ENCODE data around the gene EEF2K. TPM values are rescaled to one million over a fixed set of nuclear protein-coding genes. Genes with fewer than 3 reads are reported as not detected.

Gene EEF2K
- total RNA-seq, 1 donor = 9.0 TPM

- no peaks in the 10 kb centered on the region for H3K27me3 ChIP-seq (ENCODE audit: insufficient read depth, low read length)
- no peaks in the 10 kb centered on the region for H3K4me1 ChIP-seq (ENCODE audit: insufficient read depth, low read length)
- no peaks in the 10 kb centered on the region for H3K9me3 ChIP-seq (ENCODE audit: low read depth, low read length)
- no peak overlapping the region for H3K4me3 ChIP-seq (ENCODE audit: low read length)
These were observed 68.8 kb downstream of the EEF2K start for GRCh38 chr16:22274916-22275315.

DNA sequence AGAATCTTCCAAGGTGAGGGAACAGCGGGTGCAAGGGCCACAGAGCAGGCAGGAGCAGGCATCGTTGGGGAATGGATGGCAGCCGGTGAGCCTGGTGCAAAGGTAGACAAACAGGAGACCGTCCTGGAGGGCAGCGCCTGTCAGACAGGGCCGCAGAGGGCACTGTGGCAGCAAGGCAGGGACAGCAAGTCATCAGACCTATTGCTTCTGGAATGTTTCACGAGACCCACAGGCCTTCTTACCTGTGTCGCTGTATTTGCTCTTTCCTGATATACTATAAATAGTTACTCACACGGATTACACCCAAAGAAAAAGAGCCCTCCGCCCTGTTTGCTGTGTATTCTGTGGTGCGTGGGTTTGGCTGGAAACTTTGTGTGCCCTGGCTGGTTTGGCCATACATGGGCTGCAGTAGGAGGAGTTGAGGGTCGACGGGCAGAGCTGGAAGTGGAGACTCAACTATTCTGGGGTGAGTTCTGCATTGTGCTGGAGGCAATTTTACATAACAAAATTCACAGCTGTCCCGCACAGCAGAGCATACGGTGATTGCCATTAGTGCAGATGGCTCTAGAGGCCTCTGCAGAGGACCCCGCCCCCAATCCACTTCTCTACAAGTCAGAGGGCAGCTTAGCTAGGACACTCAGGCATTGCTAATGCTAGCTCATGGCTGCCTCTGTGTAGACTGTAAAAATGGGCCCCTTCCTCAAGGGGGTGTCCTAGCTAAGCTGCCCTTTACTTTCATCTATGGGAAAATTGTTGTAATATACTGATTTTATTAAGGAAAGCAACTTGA lies 72.6 kb downstream of the EEF2K start:
- Histone ChIP-seq H3K9me3 (ENCODE audit: low read depth, low read length) (no peaks in the 10 kb centered on the region), H3K27me3 (ENCODE audit: insufficient read depth, low read length) (no peaks in the 10 kb centered on the region), H3K4me1 (ENCODE audit: insufficient read depth, low read length) (no peaks in the 10 kb centered on the region), H3K4me3 (ENCODE audit: low read length) (no peak overlapping the region)

DNA sequence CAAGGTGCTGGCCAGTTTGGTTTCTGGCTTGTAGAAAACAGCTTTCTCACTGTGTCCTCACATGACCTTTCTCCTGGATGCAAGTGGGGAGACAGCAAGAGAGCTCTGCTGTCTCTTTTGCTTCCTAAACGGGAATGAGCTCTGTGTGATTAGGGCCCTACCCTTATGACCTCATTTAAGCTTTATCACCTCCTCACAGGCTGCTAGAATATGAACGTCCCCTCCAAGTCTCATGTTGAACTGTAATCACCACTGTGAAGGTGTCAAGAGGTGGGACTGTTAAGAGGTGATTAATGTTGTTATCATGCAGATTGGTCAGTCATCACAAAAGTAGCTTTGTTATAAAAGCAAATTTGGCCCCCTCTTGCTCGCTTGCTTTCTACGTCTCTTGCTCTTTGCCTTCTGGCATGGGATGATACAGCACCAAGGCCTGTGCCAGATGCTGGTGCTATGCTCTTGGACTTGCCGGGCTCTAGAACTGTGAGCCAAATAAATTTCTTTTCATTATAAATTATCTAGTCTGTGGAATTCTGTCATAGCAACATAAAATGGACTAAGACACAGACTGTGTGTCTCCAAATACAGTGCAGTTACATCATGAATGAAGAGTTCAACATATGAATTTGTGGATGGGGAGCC lies 76.3 kb downstream of the EEF2K start:
- no peak overlapping the region for H3K4me3 ChIP-seq (ENCODE audit: low read length)
- no peaks in the 10 kb centered on the region for H3K4me1 ChIP-seq (ENCODE audit: insufficient read depth, low read length)
- no peaks in the 10 kb centered on the region for H3K9me3 ChIP-seq (ENCODE audit: low read depth, low read length)
- H3K27me3 ChIP-seq (ENCODE audit: insufficient read depth, low read length) = no peaks in the 10 kb centered on the region

DNA sequence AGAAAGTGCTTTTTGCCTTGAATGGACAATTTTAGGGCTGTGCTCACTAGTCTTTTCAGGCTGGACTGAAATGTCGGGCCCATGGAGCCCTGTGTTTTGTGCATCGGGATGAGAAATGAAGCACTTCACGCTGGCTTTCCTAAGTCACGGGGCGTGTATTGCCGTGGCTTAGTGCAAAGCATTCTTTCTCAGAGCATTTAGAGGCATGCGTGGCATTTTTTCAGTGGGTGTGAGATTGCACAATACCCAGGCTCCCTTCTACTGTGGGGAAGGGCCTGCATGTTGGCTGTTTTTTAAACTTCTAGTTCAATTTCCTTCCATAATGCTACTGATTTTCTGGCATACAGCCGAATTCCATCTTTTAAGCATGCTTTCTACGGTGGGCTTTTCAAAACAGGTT lies 78.6 kb downstream of the EEF2K start:
- Histone ChIP-seq H3K27me3 (ENCODE audit: insufficient read depth, low read length) (no peaks in the 10 kb centered on the region), H3K9me3 (ENCODE audit: low read depth, low read length) (no peaks in the 10 kb centered on the region), H3K4me1 (ENCODE audit: insufficient read depth, low read length) (no peaks in the 10 kb centered on the region), H3K4me3 (ENCODE audit: low read length) (no peak overlapping the region)

DNA sequence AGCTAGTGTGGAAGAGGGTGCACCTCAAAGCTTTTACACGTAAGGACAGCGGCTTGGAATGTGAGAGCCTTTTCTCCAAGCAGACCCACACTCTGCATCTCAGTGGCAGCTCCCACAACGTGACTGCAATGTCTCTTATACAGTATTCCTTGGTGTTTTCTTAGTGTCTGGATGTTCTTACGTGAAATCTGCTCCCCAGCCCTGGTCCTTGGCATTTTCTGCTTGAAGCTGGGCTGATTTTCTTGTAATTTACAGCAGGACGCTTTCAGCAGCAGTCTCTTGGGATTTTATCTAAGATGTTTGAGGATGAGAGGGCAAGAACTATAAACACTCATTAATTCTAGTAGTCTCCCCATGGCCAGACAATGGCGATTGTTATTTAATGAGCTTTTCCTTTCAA lies 79.0 kb downstream of the EEF2K start:
- Histone ChIP-seq H3K9me3 (ENCODE audit: low read depth, low read length) (no peaks in the 10 kb centered on the region), H3K4me3 (ENCODE audit: low read length) (no peak overlapping the region), H3K4me1 (ENCODE audit: insufficient read depth, low read length) (no peaks in the 10 kb centered on the region), H3K27me3 (ENCODE audit: insufficient read depth, low read length) (no peaks in the 10 kb centered on the region)

- no peaks in the 10 kb centered on the region for H3K4me1 ChIP-seq (ENCODE audit: insufficient read depth, low read length)
- H3K9me3 ChIP-seq (ENCODE audit: low read depth, low read length) = no peaks in the 10 kb centered on the region
- no peak overlapping the region for H3K4me3 ChIP-seq (ENCODE audit: low read length)
- no peaks in the 10 kb centered on the region for H3K27me3 ChIP-seq (ENCODE audit: insufficient read depth, low read length)
These were observed 84.9 kb downstream of the EEF2K start for GRCh38 chr16:22291020-22291419.

- no peaks in the 10 kb centered on the region for H3K9me3 ChIP-seq (ENCODE audit: low read depth, low read length)
- no peaks in the 10 kb centered on the region for H3K27me3 ChIP-seq (ENCODE audit: insufficient read depth, low read length)
- H3K4me1 ChIP-seq (ENCODE audit: insufficient read depth, low read length) = peaks cover 9% of the 10 kb centered on the region
- H3K4me3 ChIP-seq (ENCODE audit: low read length) = no peak overlapping the region
These were observed 85.8 kb downstream of the EEF2K start for GRCh38 chr16:22291860-22292318.

- peaks cover 9% of the 10 kb centered on the region for H3K4me1 ChIP-seq (ENCODE audit: insufficient read depth, low read length)
- no peaks in the 10 kb centered on the region for H3K27me3 ChIP-seq (ENCODE audit: insufficient read depth, low read length)
- H3K9me3 ChIP-seq (ENCODE audit: low read depth, low read length) = no peaks in the 10 kb centered on the region
- H3K4me3 ChIP-seq (ENCODE audit: low read length) = no peak overlapping the region
These were observed 86.2 kb downstream of the EEF2K start for GRCh38 chr16:22292320-22292719.

GRCh38 chr16:22293137-22294106 lies 87.3 kb downstream of the EEF2K start:
- H3K4me1 ChIP-seq (ENCODE audit: insufficient read depth, low read length) = peaks cover 18% of the 10 kb centered on the region
- H3K9me3 ChIP-seq (ENCODE audit: low read depth, low read length) = no peaks in the 10 kb centered on the region
- no peak overlapping the region for H3K4me3 ChIP-seq (ENCODE audit: low read length)
- no peaks in the 10 kb centered on the region for H3K27me3 ChIP-seq (ENCODE audit: insufficient read depth, low read length)

DNA sequence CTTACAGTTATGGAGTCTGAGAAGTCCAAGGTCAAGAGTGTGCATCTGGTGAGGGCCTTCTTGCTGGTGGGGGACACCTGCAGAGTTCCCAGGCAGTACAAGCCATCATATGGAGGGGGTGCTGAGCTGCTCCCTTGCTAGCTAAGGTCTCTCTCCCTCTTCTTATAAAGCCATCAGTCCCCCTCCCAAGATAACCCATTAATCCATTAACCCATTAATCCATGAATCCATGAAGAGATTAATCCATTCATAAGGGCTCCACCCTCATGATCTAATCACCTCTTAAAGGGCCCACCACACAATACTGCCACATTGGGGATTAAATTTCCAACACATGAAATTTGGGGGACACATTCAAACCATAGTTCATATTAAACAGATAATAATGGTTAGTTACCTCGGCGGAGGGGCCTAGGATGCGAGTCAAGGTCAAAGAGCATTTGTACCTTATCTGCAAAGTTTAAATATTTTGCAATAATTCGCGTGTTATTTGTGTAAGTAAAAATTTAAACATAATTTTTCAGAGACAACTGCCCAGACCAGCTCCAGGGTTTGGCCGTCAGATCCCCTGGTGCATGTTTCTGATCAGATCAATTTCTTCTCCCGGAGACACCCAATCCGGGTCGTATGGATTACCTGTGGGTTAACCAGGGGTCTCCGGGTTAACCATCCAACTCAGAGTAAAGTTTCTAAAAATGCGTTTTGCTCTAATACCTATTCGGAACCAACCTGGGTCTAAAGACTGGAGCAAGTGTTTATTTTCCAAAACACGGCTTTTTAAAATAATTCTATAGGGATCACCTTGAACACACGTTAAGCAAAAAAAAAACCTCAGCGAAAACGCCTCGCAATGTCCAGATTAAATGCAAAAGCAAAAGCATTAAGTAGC lies 90.4 kb downstream of the EEF2K start:
- peak overlapping the region; percentile 90 for H3K4me3 ChIP-seq (ENCODE audit: low read length)
- no peaks in the 10 kb centered on the region for H3K27me3 ChIP-seq (ENCODE audit: insufficient read depth, low read length)
- no peaks in the 10 kb centered on the region for H3K9me3 ChIP-seq (ENCODE audit: low read depth, low read length)
- H3K4me1 ChIP-seq (ENCODE audit: insufficient read depth, low read length) = peaks cover 38% of the 10 kb centered on the region

DNA sequence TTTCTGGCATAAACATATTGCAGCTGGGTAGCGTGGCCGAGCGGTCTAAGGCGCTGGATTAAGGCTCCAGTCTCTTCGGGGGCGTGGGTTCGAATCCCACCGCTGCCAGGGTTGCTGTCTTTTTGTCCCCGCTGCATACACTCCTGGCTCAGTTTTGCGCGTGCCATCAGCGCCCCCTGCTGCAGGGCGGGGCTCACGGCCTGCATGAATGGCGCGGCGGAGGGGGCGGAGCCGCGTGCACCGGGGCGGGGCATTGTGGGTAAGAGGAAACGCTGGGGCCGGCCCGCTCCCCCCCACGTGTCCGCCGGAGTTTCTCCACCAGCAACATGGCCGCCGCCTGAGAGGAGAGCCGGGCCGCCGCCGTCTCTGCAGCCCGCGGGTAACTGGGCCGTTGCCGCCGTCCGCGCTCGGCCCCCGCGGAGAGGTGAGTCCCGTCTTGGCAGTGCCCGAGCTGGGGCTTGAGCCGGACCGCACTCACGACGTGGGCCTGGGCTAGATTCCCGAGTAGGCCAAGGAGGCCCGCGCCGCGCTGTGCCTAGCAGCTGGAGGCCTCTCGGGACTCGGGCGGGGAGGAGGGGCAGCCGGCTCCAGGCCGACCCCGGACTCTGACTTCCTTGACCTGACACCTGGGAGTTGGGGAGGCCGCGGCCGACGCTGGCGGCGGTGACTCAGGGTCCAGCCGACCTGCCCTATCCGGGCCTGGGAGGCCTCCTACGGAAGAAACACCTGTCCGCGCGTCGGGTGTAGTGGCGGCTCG lies 91.2 kb downstream of the EEF2K start, which contains the start of gene POLR3E:
Gene POLR3E (plus strand): TSS at position 296 of the 757 bp plus-strand sequence. CDS start 5,560 bp downstream, outside the sequence.
- Histone ChIP-seq H3K9me3 (ENCODE audit: low read depth, low read length) (no peaks in the 10 kb centered on the region), H3K27me3 (ENCODE audit: insufficient read depth, low read length) (no peaks in the 10 kb centered on the region), H3K4me1 (ENCODE audit: insufficient read depth, low read length) (peaks cover 38% of the 10 kb centered on the region), H3K4me3 (ENCODE audit: low read length) (peak within 1 kb of the TSS; percentile 90)

DNA sequence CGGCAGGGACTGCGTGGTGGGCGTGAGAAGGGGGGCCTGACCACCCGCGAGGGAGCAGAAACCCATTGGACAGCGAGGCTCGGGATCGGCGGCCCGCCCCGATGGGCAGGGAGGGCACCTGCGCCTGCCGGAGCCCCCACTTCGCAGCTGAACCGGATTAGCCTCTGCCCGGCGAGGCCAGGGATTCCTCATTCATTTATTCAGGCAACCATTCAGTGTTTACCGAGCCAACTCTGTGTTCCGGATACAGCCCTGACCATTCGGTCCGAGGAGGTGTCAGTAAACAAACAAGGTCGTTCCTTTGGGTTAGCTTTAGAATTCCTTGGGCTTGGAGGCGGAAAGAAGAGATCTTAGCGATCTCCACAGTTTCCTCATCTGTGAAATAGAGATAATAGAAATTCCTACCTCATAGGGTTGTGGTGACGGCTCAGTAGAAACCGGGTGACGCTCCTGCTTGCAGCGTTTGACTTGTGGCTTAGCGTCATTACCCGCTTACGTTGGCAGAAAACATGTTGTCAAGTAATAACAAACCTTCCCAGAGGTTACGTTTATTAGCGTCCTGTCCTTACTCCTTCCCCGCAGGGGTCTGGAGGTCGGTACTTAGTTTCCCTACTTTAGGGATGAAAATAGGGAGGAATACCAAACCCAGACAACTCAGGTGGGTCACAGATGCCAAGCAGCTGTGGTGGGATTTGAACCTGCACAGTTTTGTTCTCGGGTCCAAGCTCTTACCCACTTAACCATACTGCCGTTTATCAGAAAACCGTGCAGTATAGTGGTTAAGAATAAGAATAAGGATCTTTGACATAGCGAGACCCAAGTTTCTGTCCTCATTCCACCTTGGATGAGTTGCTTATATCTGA lies 92.0 kb downstream of the EEF2K start:
- H3K4me1 ChIP-seq (ENCODE audit: insufficient read depth, low read length) = peaks cover 38% of the 10 kb centered on the region
- no peaks in the 10 kb centered on the region for H3K9me3 ChIP-seq (ENCODE audit: low read depth, low read length)
- H3K4me3 ChIP-seq (ENCODE audit: low read length) = peak overlapping the region; percentile 90
- H3K27me3 ChIP-seq (ENCODE audit: insufficient read depth, low read length) = no peaks in the 10 kb centered on the region

- Histone ChIP-seq H3K4me3 (ENCODE audit: low read length) (no peak overlapping the region), H3K27me3 (ENCODE audit: insufficient read depth, low read length) (no peaks in the 10 kb centered on the region), H3K4me1 (ENCODE audit: insufficient read depth, low read length) (peaks cover 38% of the 10 kb centered on the region), H3K9me3 (ENCODE audit: low read depth, low read length) (no peaks in the 10 kb centered on the region)
These were observed 93.0 kb downstream of the EEF2K start for GRCh38 chr16:22299036-22299435.

Measured in mononuclear cell (primary cell).